Nephron (organoid): Measurements from ENCODE around the gene CTNND1.

Experiments
- H3K27ac Mint-ChIP-seq, 3 experiments: 2 replicates each; pipeline ENCODE4 v1.8.0; 2020; ENCODE audit warnings: mixed read lengths in 3 of 3, mild to moderate bottlenecking in 2 of 3, moderate library complexity in 1 of 3
- H3K27me3 Mint-ChIP-seq: 2 replicates; pipeline ENCODE4 v1.8.0; 2021; ENCODE audit warnings: low read depth, mild to moderate bottlenecking, moderate library complexity, mixed read lengths
- H3K36me3 Mint-ChIP-seq: 2 replicates; pipeline ENCODE4 v1.8.0; 2020; ENCODE audit warnings: low read depth, mixed read lengths
- H3K4me1 Mint-ChIP-seq: 2 replicates; pipeline ENCODE4 v1.8.0; 2020; ENCODE audit warnings: mixed read lengths
- H3K4me3 Mint-ChIP-seq, 3 experiments: 2 replicates each; pipeline ENCODE4 v1.8.0; 2020; ENCODE audit warnings: mild to moderate bottlenecking in 3 of 3, mixed read lengths in 3 of 3, moderate library complexity in 2 of 3
- H3K9me3 Mint-ChIP-seq: 2 replicates; pipeline ENCODE4 v1.8.0; 2020; ENCODE audit warnings: mixed read lengths
- TF ChIP-seq, protein P1 (sequence below), 3 experiments: fragments of 200-600 bp; sonication (generic); IDR thresholded peaks; one replicate each; pipeline ENCODE4 v1.5.0; 2021; ENCODE audit warnings: antibody characterized with exemption in 3 of 3; ENCODE audit not compliant: unreplicated experiment in 3 of 3

CTNND1 gene

GRCh38 chr11:57791321-57792059 lies 29.9 kb downstream of the CTNND1 start:
- peaks cover 60% of the 10 kb centered on the region for H3K36me3 Mint-ChIP-seq
- peaks cover 43% of the 10 kb centered on the region for H3K4me1 Mint-ChIP-seq
- peak overlapping the region in 2 of 3 experiments; percentile 30 to 40 for H3K27ac Mint-ChIP-seq
- H3K9me3 Mint-ChIP-seq, result no peaks in the 10 kb centered on the region
- H3K27me3 Mint-ChIP-seq, result no peaks in the 10 kb centered on the region
- no peak overlapping the region for H3K4me3 Mint-ChIP-seq
- TF ChIP-seq, protein P1, sequence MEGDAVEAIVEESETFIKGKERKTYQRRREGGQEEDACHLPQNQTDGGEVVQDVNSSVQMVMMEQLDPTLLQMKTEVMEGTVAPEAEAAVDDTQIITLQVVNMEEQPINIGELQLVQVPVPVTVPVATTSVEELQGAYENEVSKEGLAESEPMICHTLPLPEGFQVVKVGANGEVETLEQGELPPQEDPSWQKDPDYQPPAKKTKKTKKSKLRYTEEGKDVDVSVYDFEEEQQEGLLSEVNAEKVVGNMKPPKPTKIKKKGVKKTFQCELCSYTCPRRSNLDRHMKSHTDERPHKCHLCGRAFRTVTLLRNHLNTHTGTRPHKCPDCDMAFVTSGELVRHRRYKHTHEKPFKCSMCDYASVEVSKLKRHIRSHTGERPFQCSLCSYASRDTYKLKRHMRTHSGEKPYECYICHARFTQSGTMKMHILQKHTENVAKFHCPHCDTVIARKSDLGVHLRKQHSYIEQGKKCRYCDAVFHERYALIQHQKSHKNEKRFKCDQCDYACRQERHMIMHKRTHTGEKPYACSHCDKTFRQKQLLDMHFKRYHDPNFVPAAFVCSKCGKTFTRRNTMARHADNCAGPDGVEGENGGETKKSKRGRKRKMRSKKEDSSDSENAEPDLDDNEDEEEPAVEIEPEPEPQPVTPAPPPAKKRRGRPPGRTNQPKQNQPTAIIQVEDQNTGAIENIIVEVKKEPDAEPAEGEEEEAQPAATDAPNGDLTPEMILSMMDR (IDR thresholded peaks at IDR 0.05; ENCODE audit: unreplicated experiment in 3 of 3), result no peak

- H3K27me3 Mint-ChIP-seq, result no peaks in the 10 kb centered on the region
- peak overlapping the region in 2 of 3 experiments; percentile 30 to 71 for H3K27ac Mint-ChIP-seq
- no peak overlapping the region for H3K4me3 Mint-ChIP-seq
- peaks cover 37% of the 10 kb centered on the region for H3K4me1 Mint-ChIP-seq
- TF ChIP-seq, protein P1 (IDR thresholded peaks at IDR 0.05; ENCODE audit: unreplicated experiment in 3 of 3), result no peak
- H3K9me3 Mint-ChIP-seq, result no peaks in the 10 kb centered on the region
- peaks cover 65% of the 10 kb centered on the region for H3K36me3 Mint-ChIP-seq
These were observed 30.5 kb downstream of the CTNND1 start for GRCh38 chr11:57792060-57792541.

- Mint-ChIP-seq H3K27me3 (no peaks in the 10 kb centered on the region), H3K4me3 (no peak overlapping the region), H3K4me1 (peaks cover 29% of the 10 kb centered on the region), H3K9me3 (no peaks in the 10 kb centered on the region), H3K36me3 (peaks cover 68% of the 10 kb centered on the region), H3K27ac (peak overlapping the region; percentile 72 to 92 (median 75))
- TF ChIP-seq, protein P1 (IDR thresholded peaks at IDR 0.05; ENCODE audit: unreplicated experiment in 3 of 3), result no peak
These were observed 31.3 kb downstream of the CTNND1 start for GRCh38 chr11:57792870-57793269.

GRCh38 chr11:57793351-57794115 lies 31.9 kb downstream of the CTNND1 start:
- H3K4me1 Mint-ChIP-seq, result peaks cover 29% of the 10 kb centered on the region
- H3K27me3 Mint-ChIP-seq, result no peaks in the 10 kb centered on the region
- H3K27ac Mint-ChIP-seq, result peak overlapping the region; percentile 72 to 92 (median 75)
- H3K9me3 Mint-ChIP-seq, result no peaks in the 10 kb centered on the region
- H3K36me3 Mint-ChIP-seq, result peaks cover 69% of the 10 kb centered on the region
- TF ChIP-seq, protein P1 (IDR thresholded peaks at IDR 0.05; ENCODE audit: unreplicated experiment in 3 of 3), result no peak
- no peak overlapping the region for H3K4me3 Mint-ChIP-seq

GRCh38 chr11:57798905-57799559 lies 37.4 kb downstream of the CTNND1 start:
- TF ChIP-seq, protein P1 (IDR thresholded peaks at IDR 0.05; ENCODE audit: unreplicated experiment in 3 of 3), result no peak
- H3K36me3 Mint-ChIP-seq, result peaks cover 71% of the 10 kb centered on the region
- no peaks in the 10 kb centered on the region for H3K9me3 Mint-ChIP-seq
- H3K4me3 Mint-ChIP-seq, result no peak overlapping the region
- H3K27ac Mint-ChIP-seq, result peak overlapping the region; percentile 76 to 91 (median 83)
- no peaks in the 10 kb centered on the region for H3K27me3 Mint-ChIP-seq
- peaks cover 29% of the 10 kb centered on the region for H3K4me1 Mint-ChIP-seq
